ENCODE measurements around the gene SIX6.
A peak's percentile ranks its signal among the peaks of the same experiment; 100 is the strongest.

SIX6 gene

DNA sequence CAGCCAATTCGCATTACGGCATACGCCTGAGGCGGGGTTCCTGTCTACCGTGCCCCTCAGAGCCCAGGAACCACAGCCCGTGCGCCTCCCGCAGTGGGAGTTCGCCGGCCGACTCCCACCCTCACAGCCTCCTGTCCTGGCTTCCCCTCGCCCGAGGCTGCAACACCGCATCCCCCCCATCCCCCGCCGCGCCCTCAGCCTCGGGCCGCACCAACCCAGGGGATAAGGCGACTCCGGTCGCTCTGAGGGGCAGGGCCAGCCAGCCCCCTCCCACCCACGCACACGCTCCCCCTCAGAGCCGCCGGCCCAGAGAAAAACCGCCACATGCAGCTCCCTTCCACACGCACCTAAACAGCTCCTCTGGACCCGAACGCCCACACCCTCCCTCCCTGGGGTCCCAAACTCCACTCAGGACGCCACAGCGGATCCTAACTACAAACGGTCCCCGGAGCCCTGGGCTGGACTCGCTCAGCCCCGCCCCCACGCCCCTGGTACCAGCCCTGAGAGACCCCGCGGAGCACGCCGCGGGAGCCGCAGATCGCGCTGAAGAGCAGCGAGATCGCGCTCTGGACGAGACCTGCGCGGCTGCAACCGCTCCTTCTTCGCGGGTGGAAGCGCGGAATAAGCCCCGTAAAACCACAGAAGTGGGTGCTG lies 23.2 kb upstream of the SIX6 start, which contains the start of gene C14orf39:
TSS of gene C14orf39 (minus strand) at position 466 of the 654 bp plus-strand sequence. CDS start 985 bp downstream, outside the sequence.
- Histone ChIP-seq H3K9ac (ENCODE audit: low read length) (no peak within 1 kb of the TSS), H3K4me2 (ENCODE audit: low read length) (no peak within 1 kb of the TSS), H3K27ac (ENCODE audit: low read length) (no peak within 1 kb of the TSS), H2AFZ (ENCODE audit: low read depth, low read length) (no peak within 1 kb of the TSS), H3K4me1 (ENCODE audit: low read length) (no peaks in the 10 kb centered on the region), H3K36me3 (replicated peaks; ENCODE audit: low read depth, low read length) (no peaks in the 10 kb centered on the region), H4K20me1 (ENCODE audit: insufficient read depth, low read length) (no peaks in the 10 kb centered on the region), H3K27me3 (ENCODE audit: low read depth, low read length) (peaks cover 15% of the 10 kb centered on the region; the same call in 1 of the 2 replicates), H3K9me3 (ENCODE audit: insufficient read depth, low read length) (no peaks in the 10 kb centered on the region), H3K4me3 (ENCODE audit: low read length) (no peak within 1 kb of the TSS), H3K79me2 (ENCODE audit: low read length) (no peaks in the 10 kb centered on the region)
- TF ChIP-seq EZH2phosphoT487 (IDR thresholded peaks at IDR 0.05; ENCODE audit: low read depth) (no peak), CTCF (IDR thresholded peaks at IDR 0.05; ENCODE audit: low read depth, low read length) (no peak)

- Histone ChIP-seq H3K27me3 (ENCODE audit: low read depth, low read length) (peaks cover 15% of the 10 kb centered on the region; the same call in 1 of the 2 replicates), H3K4me2 (ENCODE audit: low read length) (no peak overlapping the region)
Observed at GRCh38 chr14:60487211-60487610, 21.7 kb upstream of the SIX6 start.

GRCh38 chr14:60488175-60488574 lies 20.8 kb upstream of the SIX6 start:
- Histone ChIP-seq H3K79me2 (ENCODE audit: low read length) (no peaks in the 10 kb centered on the region), H4K20me1 (ENCODE audit: insufficient read depth, low read length) (no peaks in the 10 kb centered on the region), H2AFZ (ENCODE audit: low read depth, low read length) (no peak overlapping the region), H3K36me3 (replicated peaks; ENCODE audit: low read depth, low read length) (no peaks in the 10 kb centered on the region), H3K9ac (ENCODE audit: low read length) (no peak overlapping the region), H3K4me1 (ENCODE audit: low read length) (no peaks in the 10 kb centered on the region), H3K9me3 (ENCODE audit: insufficient read depth, low read length) (no peaks in the 10 kb centered on the region), H3K27me3 (ENCODE audit: low read depth, low read length) (peaks cover 15% of the 10 kb centered on the region; the same call in 1 of the 2 replicates), H3K27ac (ENCODE audit: low read length) (no peak overlapping the region), H3K4me2 (ENCODE audit: low read length) (no peak overlapping the region), H3K4me3 (ENCODE audit: low read length) (no peak overlapping the region)
- TF ChIP-seq CTCF (IDR thresholded peaks at IDR 0.05; ENCODE audit: low read depth, low read length) (peak; percentile 10; the same call in 1 of the 2 replicates), EZH2phosphoT487 (IDR thresholded peaks at IDR 0.05; ENCODE audit: low read depth) (no peak)

More at GRCh38 chr14:60487211-60487610, 21.7 kb upstream of the SIX6 start:
- no peaks in the 10 kb centered on the region for H3K36me3 ChIP-seq (replicated peaks; ENCODE audit: low read depth, low read length)
- no peaks in the 10 kb centered on the region for H4K20me1 ChIP-seq (ENCODE audit: insufficient read depth, low read length)
- no peaks in the 10 kb centered on the region for H3K79me2 ChIP-seq (ENCODE audit: low read length)
- no peaks in the 10 kb centered on the region for H3K4me1 ChIP-seq (ENCODE audit: low read length)
- no peak overlapping the region for H3K27ac ChIP-seq (ENCODE audit: low read length)
- H2AFZ ChIP-seq (ENCODE audit: low read depth, low read length) = no peak overlapping the region
- no peak overlapping the region for H3K9ac ChIP-seq (ENCODE audit: low read length)
- TF ChIP-seq EZH2phosphoT487 (IDR thresholded peaks at IDR 0.05; ENCODE audit: low read depth) (no peak), CTCF (IDR thresholded peaks at IDR 0.05; ENCODE audit: low read depth, low read length) (no peak)
- H3K9me3 ChIP-seq (ENCODE audit: insufficient read depth, low read length) = no peaks in the 10 kb centered on the region
- no peak overlapping the region for H3K4me3 ChIP-seq (ENCODE audit: low read length)

DNA sequence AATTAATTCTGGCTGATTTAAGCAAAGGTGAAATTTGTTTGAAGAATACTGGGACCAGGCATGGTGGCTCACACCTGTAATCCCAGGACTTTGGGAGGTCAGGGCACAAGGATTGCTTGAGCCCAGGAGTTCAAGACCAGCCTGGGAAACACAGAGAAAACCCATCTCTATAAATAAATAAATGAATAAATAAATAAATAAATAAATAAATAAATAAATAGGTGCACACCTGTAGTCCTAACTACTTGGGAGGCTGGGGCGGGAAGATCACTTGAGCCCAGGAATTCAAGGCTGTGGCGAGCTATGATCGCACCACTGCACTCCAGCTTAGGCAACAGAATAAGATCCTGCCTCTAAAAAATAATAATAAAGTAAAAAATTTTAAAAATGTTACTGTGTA lies 18.7 kb upstream of the SIX6 start:
- no peak for TF ChIP-seq CTCF (IDR thresholded peaks at IDR 0.05; ENCODE audit: low read depth, low read length)
- TF ChIP-seq EZH2phosphoT487 (IDR thresholded peaks at IDR 0.05; ENCODE audit: low read depth) = no peak
- Histone ChIP-seq H3K27ac (ENCODE audit: low read length) (no peak overlapping the region), H3K4me1 (ENCODE audit: low read length) (no peaks in the 10 kb centered on the region)

More for the DNA sequence above, 18.7 kb upstream of the SIX6 start:
- H3K9ac ChIP-seq (ENCODE audit: low read length) = no peak overlapping the region
- no peaks in the 10 kb centered on the region for H3K36me3 ChIP-seq (replicated peaks; ENCODE audit: low read depth, low read length)
- H2AFZ ChIP-seq (ENCODE audit: low read depth, low read length) = no peak overlapping the region
- peaks cover 15% of the 10 kb centered on the region; the same call in 1 of the 2 replicates for H3K27me3 ChIP-seq (ENCODE audit: low read depth, low read length)
- H3K79me2 ChIP-seq (ENCODE audit: low read length) = no peaks in the 10 kb centered on the region
- no peaks in the 10 kb centered on the region for H4K20me1 ChIP-seq (ENCODE audit: insufficient read depth, low read length)
- no peak overlapping the region for H3K4me3 ChIP-seq (ENCODE audit: low read length)
- H3K4me2 ChIP-seq (ENCODE audit: low read length) = no peak overlapping the region
- H3K9me3 ChIP-seq (ENCODE audit: insufficient read depth, low read length) = no peaks in the 10 kb centered on the region
